Cardiac muscle cell (in vitro differentiated cells and primary cell): ENCODE results near the gene CADPS2. TPM values are rescaled to one million over a fixed set of nuclear protein-coding genes. Genes with fewer than 3 reads are reported as not detected.

Experiments used
- DNase-seq, 2 donors: peaks; one replicate each; pipeline versions ENCODE4 v3.0.0 to v3.0.0-alpha.2; 2010 to 2017; ENCODE audit warnings: low read depth in 1 of 2, low spot score in 1 of 2
- H3K27ac ChIP-seq: fragments of 200-600 bp; sonication (generic); 2 replicates; pipeline ENCODE4 v1.5.1; 2016
- H3K27me3 ChIP-seq: fragments of 200-600 bp; sonication (generic); 2 replicates; pipeline ENCODE4 v1.6.0; 2016; ENCODE audit warnings: control low read depth
- H3K36me3 ChIP-seq: fragments of 200-600 bp; sonication (generic); 2 replicates; pipeline ENCODE4 v1.5.1; 2016; ENCODE audit warnings: control low read depth
- H3K4me1 ChIP-seq: fragments of 200-600 bp; sonication (generic); 2 replicates; pipeline ENCODE4 v1.8.1; 2017; ENCODE audit warnings: low read depth, mild to moderate bottlenecking, mixed run types
- H3K4me3 ChIP-seq: fragments of 200-600 bp; sonication (generic); 2 replicates; pipeline ENCODE4 v1.5.1; 2016; ENCODE audit warnings: mild to moderate bottlenecking
- H3K9me3 ChIP-seq: fragments of 200-600 bp; sonication (generic); 2 replicates; pipeline ENCODE4 v1.5.1; 2017; ENCODE audit warnings: low read depth, mild to moderate bottlenecking, control low read depth
- polyA plus RNA-seq: library from polyadenylated mRNA; unstranded; fragments of >200 nt; fragmentation: Nextera tagmentation; extraction: Ambion mirVana; gene quantifications from 2 replicates; pipeline ENCODE4 v1.2.1, GENCODE V29; 2016
- total RNA-seq: library from RNA; depleted of rRNA; stranded (reverse); fragments of >200 nt; gene quantifications from 2 replicates; pipeline ENCODE4 v1.2.3, GENCODE V29; 2016
- TF ChIP-seq, protein P1 (sequence below): IDR thresholded peaks from 2 replicates; pipeline ENCODE4 v1.5.1; 2012; ENCODE audit warnings: low read depth, mild to moderate bottlenecking, low read length

The CADPS2 gene
- total and polyA plus RNA-seq, 2 experiments from 2014 or later, result 15.0 to 17.2 TPM

DNA sequence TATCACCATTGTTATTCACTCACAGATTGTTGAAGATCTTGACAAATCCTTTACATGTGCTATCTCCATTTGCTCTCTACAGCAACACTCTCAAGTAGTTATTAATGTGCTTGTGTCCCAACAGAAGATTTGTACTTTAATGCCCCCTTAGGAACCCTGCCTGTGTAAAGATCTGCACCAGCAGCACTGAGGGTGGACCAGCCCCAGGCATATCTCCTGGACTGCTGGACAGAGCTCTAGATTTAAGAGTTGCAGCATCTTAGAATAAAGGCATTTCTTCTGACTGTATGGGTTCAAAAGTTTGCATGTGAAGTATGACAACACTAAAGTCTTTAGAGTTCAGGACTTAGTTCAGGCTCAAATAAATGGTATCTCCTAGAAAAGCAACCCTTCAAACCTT lies 282.0 kb downstream of the CADPS2 start:
- TF ChIP-seq, protein P1, sequence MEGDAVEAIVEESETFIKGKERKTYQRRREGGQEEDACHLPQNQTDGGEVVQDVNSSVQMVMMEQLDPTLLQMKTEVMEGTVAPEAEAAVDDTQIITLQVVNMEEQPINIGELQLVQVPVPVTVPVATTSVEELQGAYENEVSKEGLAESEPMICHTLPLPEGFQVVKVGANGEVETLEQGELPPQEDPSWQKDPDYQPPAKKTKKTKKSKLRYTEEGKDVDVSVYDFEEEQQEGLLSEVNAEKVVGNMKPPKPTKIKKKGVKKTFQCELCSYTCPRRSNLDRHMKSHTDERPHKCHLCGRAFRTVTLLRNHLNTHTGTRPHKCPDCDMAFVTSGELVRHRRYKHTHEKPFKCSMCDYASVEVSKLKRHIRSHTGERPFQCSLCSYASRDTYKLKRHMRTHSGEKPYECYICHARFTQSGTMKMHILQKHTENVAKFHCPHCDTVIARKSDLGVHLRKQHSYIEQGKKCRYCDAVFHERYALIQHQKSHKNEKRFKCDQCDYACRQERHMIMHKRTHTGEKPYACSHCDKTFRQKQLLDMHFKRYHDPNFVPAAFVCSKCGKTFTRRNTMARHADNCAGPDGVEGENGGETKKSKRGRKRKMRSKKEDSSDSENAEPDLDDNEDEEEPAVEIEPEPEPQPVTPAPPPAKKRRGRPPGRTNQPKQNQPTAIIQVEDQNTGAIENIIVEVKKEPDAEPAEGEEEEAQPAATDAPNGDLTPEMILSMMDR, result no peak
- H3K4me1 ChIP-seq, result no peaks in the 10 kb centered on the region
- H3K4me3 ChIP-seq, result no peak overlapping the region
- DNase-seq, result no peak
- H3K9me3 ChIP-seq, result no peaks in the 10 kb centered on the region
- no peaks in the 10 kb centered on the region for H3K27me3 ChIP-seq
- H3K36me3 ChIP-seq, result no peaks in the 10 kb centered on the region
- no peak overlapping the region for H3K27ac ChIP-seq

DNA sequence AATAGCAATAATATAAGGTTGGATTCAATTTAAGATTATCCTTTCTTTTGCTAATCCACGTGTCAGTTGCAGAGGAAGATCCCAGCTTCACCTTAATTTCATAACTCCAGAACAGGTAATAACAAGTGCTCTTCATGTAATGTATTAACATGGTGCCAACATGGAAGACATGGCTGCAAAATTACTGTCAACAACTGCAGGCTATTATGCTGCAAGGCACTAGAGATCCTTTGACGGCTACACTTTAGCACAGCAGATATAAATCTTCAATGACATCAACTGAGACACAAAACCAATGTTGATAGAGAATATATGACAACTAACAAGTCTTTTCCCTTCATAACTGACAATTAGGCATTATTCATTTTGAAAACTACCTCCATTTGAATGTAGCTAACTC lies 283.5 kb downstream of the CADPS2 start:
- Histone ChIP-seq H3K9me3 (no peaks in the 10 kb centered on the region), H3K4me1 (no peaks in the 10 kb centered on the region), H3K36me3 (no peaks in the 10 kb centered on the region), H3K27ac (no peak overlapping the region), H3K4me3 (no peak overlapping the region), H3K27me3 (no peaks in the 10 kb centered on the region)
- TF ChIP-seq, protein P1, result no peak
- no peak for DNase-seq

DNA sequence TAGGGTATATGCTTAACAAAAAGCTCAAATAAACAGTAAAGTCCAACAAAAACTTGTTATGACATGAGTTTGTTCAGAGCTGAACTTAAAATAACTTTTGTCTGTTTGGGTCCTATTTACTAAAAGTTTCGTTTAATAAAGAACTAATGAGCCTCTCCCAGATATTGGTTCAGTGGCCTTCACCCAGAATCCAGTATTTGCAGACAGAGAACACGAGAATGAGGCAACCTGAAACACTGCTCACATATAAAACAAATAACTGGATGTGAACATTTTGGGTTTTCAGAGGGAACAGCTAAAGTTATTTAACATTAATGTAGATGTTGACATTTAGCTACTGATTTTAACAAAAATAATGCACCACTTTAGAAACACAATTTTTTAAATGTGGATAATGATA lies 285.6 kb downstream of the CADPS2 start:
- no peak for DNase-seq
- TF ChIP-seq, protein P1, result no peak
- Histone ChIP-seq H3K36me3 (no peaks in the 10 kb centered on the region), H3K4me3 (no peak overlapping the region), H3K27ac (no peak overlapping the region), H3K4me1 (no peaks in the 10 kb centered on the region), H3K27me3 (no peaks in the 10 kb centered on the region), H3K9me3 (no peaks in the 10 kb centered on the region)

DNA sequence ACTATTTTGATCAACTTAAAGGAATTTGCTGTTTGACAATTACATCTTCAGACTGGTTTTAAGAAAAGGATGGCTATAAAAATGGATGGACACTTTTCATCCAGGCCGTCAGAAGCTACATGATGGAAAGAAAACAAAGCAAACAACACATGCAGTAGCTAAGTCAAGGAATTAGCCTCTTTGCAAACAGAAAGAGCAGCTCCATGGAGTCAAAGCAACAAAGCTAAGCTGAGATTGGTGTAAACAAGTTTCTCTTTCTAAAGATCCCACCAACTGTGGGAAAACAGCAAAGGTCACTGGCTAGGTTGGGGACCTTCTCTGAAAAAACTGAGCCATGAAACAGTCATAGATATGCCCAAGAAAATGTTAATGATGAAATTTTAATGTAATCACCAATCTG lies 286.2 kb downstream of the CADPS2 start:
- DNase-seq, result no peak
- Histone ChIP-seq H3K9me3 (no peaks in the 10 kb centered on the region), H3K27me3 (no peaks in the 10 kb centered on the region), H3K27ac (no peak overlapping the region), H3K4me1 (no peaks in the 10 kb centered on the region), H3K4me3 (no peak overlapping the region), H3K36me3 (no peaks in the 10 kb centered on the region)
- TF ChIP-seq, protein P1, result no peak

DNA sequence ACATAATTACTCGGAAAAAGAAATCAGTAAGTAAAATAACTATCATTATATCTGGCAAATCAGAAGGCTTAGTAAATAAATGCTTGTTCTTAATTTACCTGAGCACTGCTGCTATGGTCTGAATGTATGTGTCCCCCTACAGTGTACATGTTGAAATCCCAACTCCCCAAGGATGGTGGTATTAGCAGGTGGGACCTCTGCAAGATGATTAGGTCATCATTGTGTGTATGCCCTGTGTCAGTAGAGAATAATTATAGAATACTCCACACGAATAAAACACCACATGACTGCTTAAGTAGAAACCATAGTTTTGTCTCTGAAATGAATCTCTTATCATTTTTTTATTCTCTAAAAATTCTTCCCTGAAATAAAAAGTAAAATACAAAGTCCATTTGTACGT lies 289.0 kb downstream of the CADPS2 start:
- TF ChIP-seq, protein P1, result no peak
- no peak for DNase-seq
- no peaks in the 10 kb centered on the region for H3K4me1 ChIP-seq
- no peaks in the 10 kb centered on the region for H3K9me3 ChIP-seq
- no peak overlapping the region for H3K4me3 ChIP-seq
- H3K27me3 ChIP-seq, result no peaks in the 10 kb centered on the region
- no peaks in the 10 kb centered on the region for H3K36me3 ChIP-seq
- H3K27ac ChIP-seq, result no peak overlapping the region

DNA sequence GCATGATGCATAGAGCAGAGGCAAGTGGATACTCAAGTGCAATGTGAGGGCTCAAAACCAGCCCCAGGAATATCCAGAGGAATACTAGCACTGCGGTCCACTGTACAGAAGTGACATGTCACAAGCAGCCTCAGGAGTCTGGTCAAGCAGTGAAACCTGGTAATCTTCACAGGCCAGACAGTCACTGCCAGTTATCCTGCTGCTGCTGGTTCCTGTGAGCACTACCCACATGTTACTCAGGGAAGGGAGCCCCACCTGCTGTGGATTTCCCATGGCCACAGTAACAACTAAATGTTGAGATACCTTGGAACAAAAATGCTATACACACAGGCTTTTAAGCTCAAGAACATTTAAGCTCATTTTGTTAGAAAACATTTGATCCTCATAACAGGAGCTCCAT lies 290.4 kb downstream of the CADPS2 start:
- H3K36me3 ChIP-seq, result no peaks in the 10 kb centered on the region
- H3K4me3 ChIP-seq, result no peak overlapping the region
- TF ChIP-seq, protein P1, result no peak
- no peaks in the 10 kb centered on the region for H3K27me3 ChIP-seq
- no peaks in the 10 kb centered on the region for H3K4me1 ChIP-seq
- DNase-seq, result no peak
- no peaks in the 10 kb centered on the region for H3K9me3 ChIP-seq
- no peak overlapping the region for H3K27ac ChIP-seq
